Measurements from ENCODE around the gene MRTO4.

DNA sequence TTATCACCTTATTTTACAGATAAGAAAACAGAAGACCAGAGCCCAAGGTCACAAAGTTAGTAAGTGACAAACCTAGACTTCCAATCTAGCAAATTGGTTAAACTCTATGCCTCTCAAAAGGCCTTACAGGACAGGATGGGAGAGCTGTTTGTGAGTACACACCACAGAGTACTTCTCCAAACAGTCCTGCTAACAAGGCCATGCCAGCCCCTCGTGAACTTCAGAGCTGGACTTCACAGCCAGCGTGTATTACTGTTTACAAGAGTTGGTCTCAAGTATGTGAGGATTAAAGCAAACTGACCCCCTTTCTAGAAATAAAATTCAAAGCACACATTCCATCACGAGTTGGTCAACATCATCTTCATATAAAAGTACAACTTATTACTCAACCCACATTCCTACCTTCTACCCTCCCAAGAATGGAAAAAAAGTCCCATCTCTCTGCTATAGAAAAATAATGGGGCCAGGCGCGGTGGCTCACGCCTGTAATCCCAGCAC is 21.7 kb upstream of the MRTO4 start:
- TF ChIP-seq, protein P1, sequence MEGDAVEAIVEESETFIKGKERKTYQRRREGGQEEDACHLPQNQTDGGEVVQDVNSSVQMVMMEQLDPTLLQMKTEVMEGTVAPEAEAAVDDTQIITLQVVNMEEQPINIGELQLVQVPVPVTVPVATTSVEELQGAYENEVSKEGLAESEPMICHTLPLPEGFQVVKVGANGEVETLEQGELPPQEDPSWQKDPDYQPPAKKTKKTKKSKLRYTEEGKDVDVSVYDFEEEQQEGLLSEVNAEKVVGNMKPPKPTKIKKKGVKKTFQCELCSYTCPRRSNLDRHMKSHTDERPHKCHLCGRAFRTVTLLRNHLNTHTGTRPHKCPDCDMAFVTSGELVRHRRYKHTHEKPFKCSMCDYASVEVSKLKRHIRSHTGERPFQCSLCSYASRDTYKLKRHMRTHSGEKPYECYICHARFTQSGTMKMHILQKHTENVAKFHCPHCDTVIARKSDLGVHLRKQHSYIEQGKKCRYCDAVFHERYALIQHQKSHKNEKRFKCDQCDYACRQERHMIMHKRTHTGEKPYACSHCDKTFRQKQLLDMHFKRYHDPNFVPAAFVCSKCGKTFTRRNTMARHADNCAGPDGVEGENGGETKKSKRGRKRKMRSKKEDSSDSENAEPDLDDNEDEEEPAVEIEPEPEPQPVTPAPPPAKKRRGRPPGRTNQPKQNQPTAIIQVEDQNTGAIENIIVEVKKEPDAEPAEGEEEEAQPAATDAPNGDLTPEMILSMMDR (IDR thresholded peaks at IDR 0.05; ENCODE audit: low read depth, low read length) = no peak
- TF ChIP-seq EZH2phosphoT487 (IDR thresholded peaks at IDR 0.05; ENCODE audit: low read depth) = no peak
